Mucosa of descending colon (tissue), 3 donors: ENCODE measurements around the gene PROP1. TPM values are rescaled to one million over a fixed set of nuclear protein-coding genes. Genes with fewer than 3 reads are reported as not detected.
"Not testable (repeated sequence)": the region's sequence is repeated elsewhere in the genome, so short reads cannot be mapped to it uniquely, and the experiment has no call there.

Experiments used
- ATAC-seq: fragments of 200-7000 bp; cut with Tn5 transposase; one replicate; pipeline ENCODE4 v1.9.1; 2020; ENCODE audit warnings: mild to moderate bottlenecking, moderate library complexity
- DNase-seq, 3 donors: peaks; one replicate each; pipeline ENCODE4 v3.0.0-alpha.2; 2020
- H3K36me3 ChIP-seq: fragments of 200-600 bp; one replicate; pipeline ENCODE4 v1.8.0; 2021; ENCODE audit warnings: low read depth, mild to moderate bottlenecking
- H3K4me1 ChIP-seq: fragments of 200-600 bp; one replicate; pipeline ENCODE4 v1.8.0; 2021; ENCODE audit warnings: low read depth, mild to moderate bottlenecking
- H3K4me3 ChIP-seq: fragments of 200-600 bp; one replicate; pipeline ENCODE4 v1.8.0; 2021; ENCODE audit warnings: mild to moderate bottlenecking
- H3K9me3 ChIP-seq: fragments of 200-600 bp; one replicate; pipeline ENCODE4 v1.8.0; 2021; ENCODE audit warnings: mild to moderate bottlenecking
- intact Hi-C, 2 donors: fragments of 100-400 bp; cut with DNase I in 1 of 2; cut with micrococcal nuclease in 1 of 2; formaldehyde crosslinking; loops; one replicate each; pipeline versions ENCODE4 v1.11.0 to v1.11.1; 2022; cut with DNase I, micrococcal nuclease
- total RNA-seq, 3 donors: library from RNA; stranded (reverse); fragmentation: NEBNext Ultra II Directional in 2 of 3; extraction: Animal tissue kit (Norgen Biotek cat#: 25700) in 2 of 3; gene quantifications; one replicate each; pipeline versions ENCODE4 v1.2.1 to v1.2.4, GENCODE V29; 2021 to 2023
- TF ChIP-seq, protein P1 (sequence below): fragments of 200-600 bp; IDR thresholded peaks from one replicate; pipeline ENCODE4 v1.8.0; 2022; ENCODE audit warnings: antibody characterized with exemption, mild to moderate bottlenecking
- donor health status: DM: no; HTN: no; CAD: no; lungs with moderate emphysema.
- donor health status: DM: no; HTN: no; CAD: no.
- donor health status: DM: no; HTN: yes; CAD: no.

The PROP1 gene
- total RNA-seq, 3 donors from 2014 or later, result not detected

DNA sequence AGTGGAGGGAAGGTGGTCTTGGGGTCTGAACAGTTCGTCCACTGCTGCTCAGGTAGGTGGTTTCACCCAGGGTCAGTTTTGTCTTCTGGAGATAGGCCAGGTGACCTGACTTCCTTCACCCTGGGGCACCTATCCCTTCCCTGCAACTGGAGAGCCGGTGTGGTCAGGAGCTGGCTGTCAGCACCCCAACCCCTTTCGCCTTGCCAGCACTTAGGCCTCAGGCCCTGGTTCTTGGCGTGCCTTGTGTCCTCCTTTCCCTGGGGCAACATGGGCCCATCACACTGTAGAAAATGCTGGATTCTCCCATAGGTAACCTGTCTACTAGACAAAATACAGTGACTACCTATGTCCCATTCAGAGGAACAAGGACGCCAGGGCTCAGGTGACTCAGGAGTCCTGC, 13.1 kb downstream of the PROP1 start:
- DNase-seq (no peak), ATAC-seq (no peak)
- H3K36me3 ChIP-seq, result no peaks in the 10 kb centered on the region
- intact Hi-C loops, result no loop called here
- H3K4me3 ChIP-seq, result no peak overlapping the region
- TF ChIP-seq, protein P1, sequence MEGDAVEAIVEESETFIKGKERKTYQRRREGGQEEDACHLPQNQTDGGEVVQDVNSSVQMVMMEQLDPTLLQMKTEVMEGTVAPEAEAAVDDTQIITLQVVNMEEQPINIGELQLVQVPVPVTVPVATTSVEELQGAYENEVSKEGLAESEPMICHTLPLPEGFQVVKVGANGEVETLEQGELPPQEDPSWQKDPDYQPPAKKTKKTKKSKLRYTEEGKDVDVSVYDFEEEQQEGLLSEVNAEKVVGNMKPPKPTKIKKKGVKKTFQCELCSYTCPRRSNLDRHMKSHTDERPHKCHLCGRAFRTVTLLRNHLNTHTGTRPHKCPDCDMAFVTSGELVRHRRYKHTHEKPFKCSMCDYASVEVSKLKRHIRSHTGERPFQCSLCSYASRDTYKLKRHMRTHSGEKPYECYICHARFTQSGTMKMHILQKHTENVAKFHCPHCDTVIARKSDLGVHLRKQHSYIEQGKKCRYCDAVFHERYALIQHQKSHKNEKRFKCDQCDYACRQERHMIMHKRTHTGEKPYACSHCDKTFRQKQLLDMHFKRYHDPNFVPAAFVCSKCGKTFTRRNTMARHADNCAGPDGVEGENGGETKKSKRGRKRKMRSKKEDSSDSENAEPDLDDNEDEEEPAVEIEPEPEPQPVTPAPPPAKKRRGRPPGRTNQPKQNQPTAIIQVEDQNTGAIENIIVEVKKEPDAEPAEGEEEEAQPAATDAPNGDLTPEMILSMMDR, result no peak
- no peaks in the 10 kb centered on the region for H3K9me3 ChIP-seq
- no peaks in the 10 kb centered on the region for H3K4me1 ChIP-seq

DNA sequence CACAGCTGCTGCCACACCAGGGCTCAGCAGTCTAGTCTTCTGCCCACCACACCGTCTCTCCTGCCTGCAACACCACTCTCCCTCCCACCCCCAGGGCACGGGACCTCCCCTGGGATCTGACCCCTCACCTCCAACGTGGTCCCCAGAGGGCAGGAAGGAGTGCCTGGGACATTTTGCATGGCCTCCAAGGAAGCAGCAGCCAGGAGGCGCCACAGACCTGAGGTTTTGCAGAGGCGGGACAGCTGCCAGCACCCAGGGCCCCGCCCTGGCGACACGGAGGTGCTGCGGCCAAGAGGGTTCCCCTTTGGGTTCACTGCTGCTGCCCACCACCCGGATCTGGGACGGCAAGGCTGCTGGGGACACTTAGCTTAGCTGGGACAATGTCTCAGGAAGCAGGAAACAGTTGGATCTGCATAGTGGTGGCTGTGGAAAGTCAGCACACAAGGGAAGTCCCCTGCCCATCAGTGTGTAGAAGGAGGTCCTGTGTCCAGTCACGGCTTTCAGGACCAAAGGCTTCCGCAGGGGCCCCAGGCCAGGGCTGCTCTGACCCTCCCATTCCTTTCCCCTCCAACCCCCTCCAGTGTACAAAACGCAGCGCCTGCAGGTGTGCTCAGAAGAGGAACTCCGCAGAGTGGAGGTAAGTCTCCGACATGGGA, 13.8 kb downstream of the PROP1 start:
- no peaks in the 10 kb centered on the region for H3K4me1 ChIP-seq
- TF ChIP-seq, protein P1, result no peak
- intact Hi-C loops, result no loop called here
- DNase-seq (peak in 2 of 3 donors; percentile 29 to 41), ATAC-seq (peak; percentile 45)
- H3K36me3 ChIP-seq, result no peaks in the 10 kb centered on the region
- no peaks in the 10 kb centered on the region for H3K9me3 ChIP-seq
- no peak overlapping the region for H3K4me3 ChIP-seq

DNA sequence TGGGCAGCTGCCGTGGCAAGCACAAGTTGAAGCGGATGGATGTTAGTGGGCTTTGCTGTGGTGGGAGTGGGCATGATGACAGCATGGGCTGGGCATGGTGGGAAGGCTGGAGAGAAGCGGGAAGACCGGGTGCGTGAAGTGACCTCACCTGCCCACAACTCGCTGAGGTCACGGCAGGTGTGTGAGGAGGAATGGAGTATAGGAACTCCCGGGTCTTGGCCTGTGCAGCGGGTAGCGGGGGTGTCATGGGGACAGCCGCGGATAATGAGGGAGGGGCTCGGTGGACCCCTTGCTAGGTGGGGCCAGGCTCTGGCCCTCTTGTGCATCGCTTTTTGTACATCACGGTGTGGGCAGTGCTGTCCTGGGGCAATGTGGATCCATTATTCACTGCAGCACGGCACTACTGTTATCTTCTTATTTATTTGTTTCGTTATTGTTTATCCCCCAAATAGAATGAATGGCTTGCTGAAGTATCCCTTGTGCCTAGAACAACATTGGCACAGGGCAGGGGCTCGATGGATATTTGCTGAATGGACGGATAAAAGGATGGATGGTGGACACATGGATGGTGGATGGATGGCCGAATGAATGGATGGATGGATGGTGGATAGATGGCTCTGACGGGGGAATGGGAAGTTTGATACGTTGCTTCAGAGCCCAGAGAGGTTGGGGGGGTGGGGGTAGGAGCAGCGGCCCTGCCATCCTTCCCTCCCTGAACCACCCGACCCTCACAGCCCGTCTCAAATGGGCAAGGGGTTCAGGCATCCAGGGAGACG, 14.6 kb downstream of the PROP1 start:
- DNase-seq, result no peak
- H3K4me3 ChIP-seq, result no peak overlapping the region
- H3K9me3 ChIP-seq, result no peaks in the 10 kb centered on the region
- TF ChIP-seq, protein P1, result no peak
- H3K4me1 ChIP-seq, result no peaks in the 10 kb centered on the region
- no peak for ATAC-seq
- intact Hi-C loops, result no loop called here
- no peaks in the 10 kb centered on the region for H3K36me3 ChIP-seq

DNA sequence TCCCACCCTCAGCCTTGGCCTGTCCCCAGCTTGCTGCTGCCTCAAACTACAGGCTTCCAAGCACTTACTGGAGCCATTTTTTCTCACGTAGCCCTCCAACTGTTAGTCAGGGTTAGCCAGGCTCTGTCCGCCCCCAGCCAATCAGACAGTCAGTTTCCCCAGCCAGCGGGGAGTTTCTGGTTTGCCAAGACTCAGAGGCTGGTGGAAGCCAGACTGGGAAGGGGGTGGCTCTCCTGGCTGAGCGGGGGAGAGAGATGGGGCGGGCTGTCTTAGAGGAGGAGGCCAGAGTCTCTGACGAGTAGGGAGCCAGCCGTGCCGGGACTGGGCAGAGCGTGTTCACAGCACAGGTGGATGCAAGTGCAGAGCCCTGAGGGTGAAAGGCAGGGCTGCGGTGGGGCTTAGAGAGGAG, 15.3 kb downstream of the PROP1 start:
- no peaks in the 10 kb centered on the region for H3K4me1 ChIP-seq
- no peak for DNase-seq
- H3K9me3 ChIP-seq, result no peaks in the 10 kb centered on the region
- no peak for ATAC-seq
- no peak overlapping the region for H3K4me3 ChIP-seq
- TF ChIP-seq, protein P1, result no peak
- intact Hi-C loops, result no loop called here
- H3K36me3 ChIP-seq, result no peaks in the 10 kb centered on the region

DNA sequence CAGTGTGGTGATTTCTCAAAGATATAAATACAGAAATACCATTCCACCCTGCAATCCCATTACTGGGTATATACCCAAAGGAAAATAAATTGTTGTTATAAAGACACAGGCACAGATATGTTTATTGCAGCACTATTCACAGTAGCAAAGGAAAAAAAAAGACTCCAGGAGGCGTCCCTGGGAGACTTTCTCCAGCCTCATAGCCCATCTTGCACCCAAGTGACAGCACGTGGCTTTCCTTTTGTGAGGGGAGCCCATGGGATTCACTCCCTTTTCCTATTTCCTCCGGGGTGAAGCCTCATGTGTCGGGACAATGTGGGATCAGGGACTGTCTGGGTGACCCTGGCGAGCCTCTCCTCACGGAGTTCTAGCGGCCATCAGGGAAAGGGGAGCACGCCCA, 18.4 kb downstream of the PROP1 start:
- H3K36me3 ChIP-seq, intact Hi-C loops, DNase-seq, H3K4me1 ChIP-seq, H3K9me3 ChIP-seq, ATAC-seq, H3K4me3 ChIP-seq: not testable (repeated sequence)

DNA sequence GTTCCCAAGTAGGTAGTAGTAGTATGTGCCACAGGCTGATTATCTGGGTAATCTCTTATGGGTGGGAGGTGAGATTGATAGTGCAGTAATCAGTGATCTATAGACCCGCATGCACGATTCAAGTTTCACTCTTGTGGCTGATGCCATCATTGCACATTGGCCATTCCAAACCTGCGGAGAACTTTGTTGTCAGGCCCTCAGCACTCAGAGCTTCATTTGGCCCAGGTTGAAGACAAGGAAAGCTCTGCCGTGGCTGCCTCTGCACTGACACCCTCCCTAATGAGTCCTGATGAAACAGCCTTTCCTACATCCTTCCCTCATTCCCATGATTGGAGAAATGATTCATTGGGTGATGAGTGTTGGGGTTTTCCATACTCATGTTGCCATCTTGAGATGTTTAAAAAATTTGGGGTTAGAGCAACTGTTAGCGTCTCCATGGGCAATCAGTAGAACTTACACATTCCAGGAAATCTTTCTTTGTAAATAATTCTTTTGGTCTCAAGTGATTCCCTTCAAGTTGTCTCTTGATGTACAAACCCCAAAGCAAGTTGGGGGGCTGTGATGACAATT, 22.9 kb downstream of the PROP1 start:
- intact Hi-C loops, result no loop called here
- Histone ChIP-seq H3K9me3 (no peaks in the 10 kb centered on the region), H3K4me3 (no peak overlapping the region), H3K36me3 (no peaks in the 10 kb centered on the region), H3K4me1 (no peaks in the 10 kb centered on the region)
- ATAC-seq (no peak), DNase-seq (no peak)
- TF ChIP-seq, protein P1, result no peak
